DOHH2 (cell line): ENCODE results near the gene SH3D19.

Experiments used
- H3F3A ChIP-seq: fragments of 200-600 bp; sonication (generic), shearing (Covaris generic); 2 replicates; pipeline ENCODE4 v1.6.0; 2016; ENCODE audit warnings: antibody characterized with exemption, mild to moderate bottlenecking; ENCODE audit not compliant: control insufficient read depth, insufficient read depth
- H3K27ac ChIP-seq: fragments of 200-600 bp; sonication (generic); 2 replicates; pipeline ENCODE4 v1.5.1; 2014; ENCODE audit warnings: low read depth, mild to moderate bottlenecking, low read length, moderate library complexity
- H3K27me3 ChIP-seq: fragments of 200-600 bp; sonication (generic); 2 replicates; pipeline ENCODE4 v1.6.1; 2014; ENCODE audit warnings: mild to moderate bottlenecking, low read length, mixed read lengths; ENCODE audit not compliant: control insufficient read depth
- H3K36me3 ChIP-seq: fragments of 200-600 bp; sonication (generic); 2 replicates; pipeline ENCODE4 v1.6.1; 2014; ENCODE audit warnings: mild to moderate bottlenecking, low read length, moderate library complexity, mixed read lengths; ENCODE audit not compliant: control insufficient read depth
- H3K4me1 ChIP-seq: fragments of 200-600 bp; sonication (generic); 2 replicates; pipeline ENCODE4 v1.6.1; 2014; ENCODE audit warnings: mild to moderate bottlenecking, low read length, mixed read lengths; ENCODE audit not compliant: control insufficient read depth
- H3K4me2 ChIP-seq: fragments of 200-600 bp; sonication (generic); 2 replicates; pipeline ENCODE4 v1.6.0; 2014; ENCODE audit warnings: mild to moderate bottlenecking, low read length, moderate library complexity
- H3K4me3 ChIP-seq: fragments of 200-600 bp; sonication (generic); 2 replicates; pipeline ENCODE4 v1.5.1; 2014; ENCODE audit warnings: mild to moderate bottlenecking, low read length, mixed read lengths
- H3K79me2 ChIP-seq: fragments of 200-600 bp; sonication (generic); 2 replicates; pipeline ENCODE4 v1.6.1; 2014; ENCODE audit warnings: mild to moderate bottlenecking, low read length, mixed read lengths; ENCODE audit not compliant: control insufficient read depth
- H3K9me2 ChIP-seq: fragments of 200-600 bp; sonication (generic); replicated peaks from 2 replicates; pipeline ENCODE4 v1.6.1; 2014; ENCODE audit warnings: mild to moderate bottlenecking, low read length, mixed read lengths; ENCODE audit not compliant: control insufficient read depth
- H3K9me3 ChIP-seq: fragments of 200-600 bp; sonication (generic); 2 replicates; pipeline ENCODE4 v1.6.1; 2014; ENCODE audit warnings: antibody characterized with exemption, low read length, mixed read lengths; ENCODE audit not compliant: control insufficient read depth, insufficient read depth
- H4K20me1 ChIP-seq: fragments of 200-600 bp; sonication (generic); 2 replicates; pipeline ENCODE4 v1.6.0; 2014; ENCODE audit warnings: low read depth, mild to moderate bottlenecking, antibody characterized with exemption, low read length, moderate library complexity; ENCODE audit not compliant: control insufficient read depth, insufficient read depth
- CTCF ChIP-seq: fragments of 200-600 bp; sonication (generic); IDR thresholded peaks from one replicate; pipeline ENCODE4 v1.5.1; 2014; ENCODE audit warnings: antibody characterized with exemption, mild to moderate bottlenecking, low read depth, low read length; ENCODE audit not compliant: poor library complexity, severe bottlenecking
- EZH2phosphoT487 ChIP-seq: fragments of 200-600 bp; sonication (generic); IDR thresholded peaks from 2 replicates; pipeline ENCODE4 v1.6.1; 2017; ENCODE audit warnings: borderline replicate concordance, mild to moderate bottlenecking, antibody characterized with exemption, low read length, moderate library complexity, mixed read lengths

Gene SH3D19

GRCh38 chr4:151304755-151305154 is 20.6 kb downstream of the SH3D19 start:
- no peaks in the 10 kb centered on the region for H3K4me1 ChIP-seq
- H3F3A ChIP-seq: no peaks in the 10 kb centered on the region
- no peak overlapping the region for H3K27ac ChIP-seq
- H3K4me3 ChIP-seq: no peak overlapping the region
- 0 out of 2 replicates have a peak, but pooled peaks cover 3% of the 10 kb centered on the region for H3K27me3 ChIP-seq
- no peaks in the 10 kb centered on the region for H4K20me1 ChIP-seq
- H3K4me2 ChIP-seq: no peak overlapping the region
- H3K79me2 ChIP-seq: no peaks in the 10 kb centered on the region
- H3K9me2 ChIP-seq: no peaks in the 10 kb centered on the region
- no peaks in the 10 kb centered on the region for H3K9me3 ChIP-seq
- TF ChIP-seq CTCF (no peak), EZH2phosphoT487 (no peak)
- no peaks in the 10 kb centered on the region for H3K36me3 ChIP-seq

- H3K36me3 ChIP-seq: no peaks in the 10 kb centered on the region
- no peak overlapping the region for H3K4me2 ChIP-seq
Measured at GRCh38 chr4:151304226-151304625, 21.2 kb downstream of the SH3D19 start.

DNA sequence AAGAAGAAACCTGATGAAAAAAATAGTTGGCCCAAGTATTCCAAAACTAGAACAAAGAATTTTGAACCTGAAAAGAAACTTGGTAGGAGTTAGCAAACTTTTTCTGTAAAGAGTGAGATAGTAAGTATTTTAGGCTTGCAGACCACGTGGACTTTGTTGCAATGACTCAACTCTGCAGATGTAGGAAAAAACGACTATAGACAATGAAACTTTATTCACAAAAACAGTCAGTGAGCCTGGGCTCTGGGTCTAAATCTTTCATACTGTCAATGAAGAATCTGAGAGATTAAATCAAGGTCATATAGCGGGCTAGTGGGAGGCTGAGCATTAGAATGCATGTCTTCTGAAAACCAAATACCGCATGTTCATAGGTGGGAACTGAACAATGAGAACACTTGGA is 23.0 kb downstream of the SH3D19 start:
- Histone ChIP-seq H3K79me2 (no peaks in the 10 kb centered on the region), H3K36me3 (no peaks in the 10 kb centered on the region), H4K20me1 (no peaks in the 10 kb centered on the region), H3K9me2 (no peaks in the 10 kb centered on the region), H3F3A (no peaks in the 10 kb centered on the region), H3K4me2 (no peak overlapping the region), H3K27me3 (0 out of 2 replicates have a peak, but pooled peaks cover 3% of the 10 kb centered on the region), H3K27ac (no peak overlapping the region), H3K4me3 (no peak overlapping the region), H3K9me3 (no peaks in the 10 kb centered on the region), H3K4me1 (no peaks in the 10 kb centered on the region)
- TF ChIP-seq CTCF (no peak), EZH2phosphoT487 (no peak)

More at GRCh38 chr4:151304226-151304625, 21.2 kb downstream of the SH3D19 start:
- Histone ChIP-seq H3K79me2 (no peaks in the 10 kb centered on the region), H3K4me1 (no peaks in the 10 kb centered on the region), H3K9me2 (no peaks in the 10 kb centered on the region), H3K27ac (no peak overlapping the region), H3K27me3 (0 out of 2 replicates have a peak, but pooled peaks cover 3% of the 10 kb centered on the region), H3F3A (no peaks in the 10 kb centered on the region), H3K4me3 (no peak overlapping the region), H3K9me3 (no peaks in the 10 kb centered on the region), H4K20me1 (no peaks in the 10 kb centered on the region)
- no peak for TF ChIP-seq CTCF
- no peak for TF ChIP-seq EZH2phosphoT487
